Epithelial cell of proximal tubule (primary cell): ENCODE data around the gene PRKCB. TPM values are rescaled to one million over a fixed set of nuclear protein-coding genes. Genes with fewer than 3 reads are reported as not detected.

Source experiments
- DNase-seq: peaks from one replicate; pipeline ENCODE4 v3.0.0-alpha.2; 2011; ENCODE audit warnings: low read depth
- H3K4me3 ChIP-seq: 2 replicates; pipeline ENCODE4 v1.5.1; 2011; ENCODE audit warnings: low read depth, mild to moderate bottlenecking, low read length
- CTCF ChIP-seq: conservative IDR thresholded peaks from 2 replicates; pipeline ENCODE4 v1.5.1; 2012; ENCODE audit warnings: low read depth, mild to moderate bottlenecking, low read length
- total RNA-seq: library from RNA; depleted of rRNA; stranded (reverse); fragments of >200 nt; gene quantifications from 2 replicates; pipeline ENCODE4 v1.2.3, GENCODE V29; 2015

Gene PRKCB
- total RNA-seq, 1 donor from 2014 or later = not detected

- no peak overlapping the region for H3K4me3 ChIP-seq
- DNase-seq = no peak
- no peak for TF ChIP-seq CTCF
These were observed 21.6 kb downstream of the PRKCB start for GRCh38 chr16:23857256-23857880.

GRCh38 chr16:23857881-23858269 is 22.1 kb downstream of the PRKCB start:
- no peak overlapping the region for H3K4me3 ChIP-seq
- DNase-seq = no peak
- no peak for TF ChIP-seq CTCF

- no peak for DNase-seq
- H3K4me3 ChIP-seq = no peak overlapping the region
- no peak for TF ChIP-seq CTCF
These were observed 22.8 kb downstream of the PRKCB start for GRCh38 chr16:23858542-23858941.

- no peak for DNase-seq
- H3K4me3 ChIP-seq = no peak overlapping the region
- TF ChIP-seq CTCF = no peak
These were observed 24.0 kb downstream of the PRKCB start for GRCh38 chr16:23859713-23860269.

- DNase-seq = no peak
- no peak overlapping the region for H3K4me3 ChIP-seq
- TF ChIP-seq CTCF = no peak
These were observed 26.1 kb downstream of the PRKCB start for GRCh38 chr16:23861874-23862273.

- no peak overlapping the region for H3K4me3 ChIP-seq
- DNase-seq = no peak
- no peak for TF ChIP-seq CTCF
These were observed 26.8 kb downstream of the PRKCB start for GRCh38 chr16:23862556-23862955.
